NOMO-1 treated with DMSO at 0.1 percent for 48 hours (cell line): ENCODE results near the gene PCNX1.
"Not testable (repeated sequence)": the region's sequence is repeated elsewhere in the genome, so short reads cannot be mapped to it uniquely, and the experiment has no call there.

ENCODE experiments used
- DNase-seq: peaks from one replicate; lab custom pipeline; 2025; ENCODE audit not compliant: unreplicated experiment; lab: John Stamatoyannopoulos, UW

Gene PCNX1

DNA sequence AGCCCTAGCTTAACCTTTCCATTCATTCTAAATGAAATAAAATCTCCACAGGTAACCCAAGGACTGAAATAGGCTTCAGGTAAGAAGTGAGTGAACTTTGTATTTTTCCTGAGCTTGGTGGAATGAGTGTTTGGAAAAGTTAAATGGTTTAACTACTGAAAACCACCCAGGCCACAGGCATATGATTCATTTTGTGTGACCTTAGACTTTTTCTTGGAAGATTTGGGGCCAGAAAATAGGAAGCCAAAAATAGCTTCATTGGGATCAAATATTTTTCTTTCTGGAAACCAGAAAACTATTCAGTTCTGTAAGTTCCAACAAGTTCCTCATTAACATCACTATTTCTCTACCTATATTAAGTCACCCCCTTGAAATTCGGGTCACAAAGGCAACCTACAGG, 212.6 kb downstream of the PCNX1 start:
- DNase-seq, result no peak

DNA sequence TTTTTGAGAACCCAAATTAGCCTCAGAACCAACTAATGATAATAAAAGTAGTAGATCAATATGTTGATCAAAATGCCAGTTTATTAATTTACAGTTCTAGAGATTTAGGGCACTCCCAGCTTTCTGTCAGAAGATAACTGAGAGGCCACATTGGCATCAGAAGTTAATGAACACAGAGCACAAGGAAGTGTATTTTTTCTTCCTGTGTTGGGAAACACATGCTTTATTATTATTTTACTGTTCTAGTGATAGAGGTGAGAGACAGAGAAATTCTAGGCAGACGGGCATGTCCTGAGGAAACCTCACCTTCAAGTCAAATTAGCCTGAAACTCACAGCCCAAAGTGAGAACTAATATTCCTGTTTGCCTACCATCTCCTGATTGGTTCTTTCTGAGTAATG, 213.7 kb downstream of the PCNX1 start:
- DNase-seq, result no peak

DNA sequence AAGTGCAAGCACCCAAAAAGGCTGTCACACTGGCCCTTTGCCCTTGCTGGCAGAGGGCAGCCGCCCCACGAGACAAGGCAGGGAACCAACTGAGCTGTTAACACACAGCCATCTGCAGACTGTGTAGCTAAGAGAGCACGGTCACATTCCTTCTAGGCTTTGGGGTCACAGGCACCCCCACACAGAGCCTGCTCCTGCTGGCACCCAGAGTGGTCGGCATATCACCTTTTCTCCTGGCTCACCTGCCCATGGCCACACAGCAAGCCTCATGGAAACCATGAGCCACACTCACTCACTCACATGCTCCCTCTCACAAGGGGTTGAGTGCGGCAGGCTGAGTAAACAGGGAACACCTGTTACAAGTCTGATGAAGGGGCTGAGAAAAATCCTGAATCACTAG, 214.5 kb downstream of the PCNX1 start:
- no peak for DNase-seq

DNA sequence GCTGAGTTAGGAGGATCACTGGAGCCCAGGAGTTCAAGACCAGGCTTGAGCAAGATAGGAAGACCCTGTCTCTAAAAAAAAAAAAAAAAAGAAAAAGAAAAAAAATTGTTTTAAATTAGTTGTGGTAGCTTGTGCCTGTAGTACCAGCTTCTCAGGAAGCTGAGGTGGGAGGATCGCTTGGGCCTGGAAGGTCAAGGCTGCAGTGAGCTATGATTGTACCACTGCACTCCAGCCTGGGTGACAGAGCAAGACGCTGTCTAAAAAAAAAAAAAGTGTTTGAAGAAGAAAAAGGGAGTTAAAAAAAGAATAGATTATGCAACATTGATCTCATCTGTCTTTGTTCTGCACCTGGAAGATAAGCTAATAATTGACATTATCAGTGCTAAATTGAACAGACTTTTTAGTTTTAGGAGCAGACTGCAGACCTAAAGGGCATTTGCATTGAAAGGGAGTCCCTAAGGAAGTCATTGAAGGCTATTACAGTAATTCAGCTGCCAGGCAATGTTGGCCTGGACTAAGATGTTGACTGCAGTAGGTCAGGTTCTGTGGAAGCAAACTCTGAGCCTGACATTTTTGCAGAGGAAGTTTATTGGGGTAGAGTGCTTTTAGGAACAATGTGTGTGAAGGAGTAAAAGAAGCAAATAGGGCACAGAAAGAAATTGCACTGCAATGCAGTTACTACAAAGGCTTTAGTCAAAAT, 215.8 kb downstream of the PCNX1 start:
- no peak for DNase-seq

DNA sequence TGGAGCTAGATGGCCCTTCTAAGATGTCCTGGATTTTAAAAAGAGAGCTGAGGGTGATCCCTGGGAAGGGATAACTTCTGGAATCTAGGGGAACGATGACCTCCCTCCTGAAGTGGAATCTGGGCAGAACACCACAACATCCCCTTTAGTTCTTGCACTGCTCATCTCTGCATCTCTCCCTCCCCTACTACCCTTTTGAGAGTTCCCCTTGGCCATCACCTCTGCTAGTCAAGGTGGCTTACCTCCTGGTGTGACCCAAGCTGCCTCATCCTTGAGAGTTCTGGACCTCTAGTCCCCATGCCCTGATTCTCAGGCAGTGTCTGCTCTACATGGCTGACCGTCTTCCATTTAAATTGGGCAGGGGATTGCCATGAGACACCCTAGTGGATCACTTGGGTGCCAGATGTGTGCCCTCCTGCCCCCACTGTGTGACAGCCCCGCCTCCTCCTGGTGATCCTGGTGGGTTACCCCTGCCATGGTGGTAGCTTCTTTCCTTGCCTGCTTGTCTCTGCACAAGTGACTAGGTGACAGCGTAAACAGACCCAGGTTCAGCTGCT, 216.4 kb downstream of the PCNX1 start:
- no peak for DNase-seq

DNA sequence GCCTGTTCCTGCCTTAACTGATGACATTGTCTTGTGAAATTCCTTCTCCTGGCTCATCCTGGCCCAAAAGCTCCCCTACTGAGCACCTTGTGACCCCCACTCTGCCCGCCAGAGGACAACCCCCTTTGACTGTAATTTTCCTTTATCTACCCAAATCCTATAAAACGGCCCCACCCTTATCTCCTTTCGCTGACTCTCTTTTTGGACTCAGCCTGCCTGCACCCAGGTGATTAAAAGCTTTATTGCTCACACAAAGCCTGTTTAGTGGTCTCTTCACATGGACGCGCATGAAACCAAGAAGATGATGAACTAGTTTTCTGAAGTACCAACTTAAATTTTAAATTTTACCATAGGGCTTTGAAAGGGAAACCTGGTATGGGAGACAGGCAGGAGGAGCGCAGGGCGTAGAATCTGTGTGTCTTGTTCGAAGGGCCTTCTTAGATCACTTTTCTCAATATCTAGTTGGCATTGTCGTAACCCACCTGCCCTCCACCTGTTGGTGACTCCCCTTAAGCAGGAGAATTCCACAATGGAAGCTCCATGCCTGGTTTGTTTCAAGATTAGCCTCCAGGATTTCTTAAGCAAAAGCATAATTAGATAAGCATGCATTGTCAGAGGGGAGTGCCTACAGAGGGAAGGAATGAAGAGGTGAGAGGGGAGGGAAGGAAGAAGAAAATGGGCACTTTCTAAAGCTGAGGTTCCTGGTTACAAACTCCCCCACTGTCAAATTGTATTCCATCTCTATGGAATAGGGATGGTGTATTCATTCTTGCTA, 222.6 kb downstream of the PCNX1 start:
- not testable (repeated sequence) for DNase-seq

DNA sequence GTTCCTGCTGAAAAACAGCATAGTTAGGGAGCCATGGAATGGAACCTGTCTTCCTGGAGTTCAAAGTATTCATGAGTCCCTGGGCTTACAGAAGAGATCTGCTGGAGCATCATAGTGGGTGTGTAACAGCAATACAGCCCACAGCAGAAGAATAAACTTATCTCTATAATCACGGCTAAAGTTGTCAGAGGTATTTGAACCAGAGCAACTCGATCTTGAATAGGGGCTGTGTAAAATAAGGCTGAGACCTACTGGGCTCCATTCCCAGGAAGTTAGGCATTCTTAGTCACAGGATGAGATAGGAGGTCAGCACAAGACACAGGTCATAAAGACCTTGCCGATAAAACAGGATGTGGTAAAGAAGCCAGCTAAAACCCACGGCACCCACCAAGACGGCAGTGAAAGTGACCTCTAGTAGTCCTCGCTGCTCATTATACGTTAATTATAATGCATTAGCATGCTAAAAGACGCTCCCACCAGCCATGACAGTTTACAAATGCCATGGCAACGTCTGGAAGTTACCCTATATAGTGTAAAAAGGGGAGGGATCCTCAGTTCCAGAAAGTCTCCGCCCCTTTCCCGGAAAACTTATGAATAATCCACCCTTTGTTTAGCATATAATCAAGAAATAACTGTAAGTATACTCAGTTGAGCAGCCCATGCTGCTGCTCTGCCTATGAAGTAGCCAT, 223.4 kb downstream of the PCNX1 start:
- DNase-seq, result peak; percentile 79

DNA sequence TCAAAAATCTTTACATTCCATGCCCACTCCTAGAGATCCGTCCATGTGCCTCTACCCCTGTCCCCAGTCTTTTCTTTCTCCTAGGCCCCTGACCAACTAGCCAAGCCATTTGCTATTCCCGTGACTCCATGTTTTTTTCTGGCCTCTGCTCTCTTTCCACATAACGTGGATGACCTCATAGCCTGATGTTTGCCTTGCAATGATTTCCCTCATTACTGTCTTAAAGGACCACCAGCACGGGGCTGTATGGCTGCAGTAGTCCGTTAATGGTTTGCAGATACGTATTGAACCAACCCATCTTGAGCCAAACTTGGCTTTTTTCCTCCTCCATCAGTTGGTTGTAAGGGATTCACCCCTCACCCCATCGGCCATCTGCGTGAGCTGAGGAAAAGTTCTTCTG, 226.0 kb downstream of the PCNX1 start:
- no peak for DNase-seq

DNA sequence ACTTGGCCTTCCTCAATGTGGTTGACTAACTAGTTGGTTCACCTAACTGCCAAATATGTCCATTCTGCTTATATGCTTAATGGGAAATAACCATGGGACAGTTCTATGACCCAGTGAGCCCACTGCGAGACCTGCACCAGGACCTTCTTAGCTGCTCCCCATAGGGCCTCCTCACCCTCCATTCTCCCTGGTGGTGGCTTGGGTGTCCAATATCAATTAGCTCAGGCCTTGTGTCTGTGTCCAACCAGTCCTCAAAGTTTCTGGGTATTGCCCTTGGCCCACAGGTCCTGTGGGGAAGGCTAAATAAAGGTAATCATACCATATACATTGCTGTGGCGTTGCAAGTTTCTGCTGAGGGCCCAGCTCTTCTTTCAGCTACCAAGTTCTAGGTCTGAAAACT, 228.2 kb downstream of the PCNX1 start:
- no peak for DNase-seq

DNA sequence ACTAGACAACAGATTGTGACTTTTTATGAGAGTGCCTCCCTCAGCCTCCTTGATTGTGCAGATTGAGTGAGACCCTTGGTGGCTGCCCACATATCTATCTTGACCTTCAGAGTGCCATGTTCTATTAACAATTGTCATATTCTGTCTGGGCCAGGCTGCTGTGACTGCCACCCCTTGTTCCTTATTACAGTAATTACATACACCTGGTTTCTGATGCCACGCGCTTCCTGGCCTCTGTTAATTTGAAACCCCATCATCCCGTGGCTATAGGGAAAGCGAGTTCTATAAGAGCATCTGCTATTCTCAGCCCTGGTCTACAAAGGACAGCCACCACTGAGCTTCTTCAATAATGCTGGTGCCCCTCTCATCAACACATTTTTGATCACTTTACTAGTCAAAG, 228.7 kb downstream of the PCNX1 start:
- DNase-seq, result no peak

DNA sequence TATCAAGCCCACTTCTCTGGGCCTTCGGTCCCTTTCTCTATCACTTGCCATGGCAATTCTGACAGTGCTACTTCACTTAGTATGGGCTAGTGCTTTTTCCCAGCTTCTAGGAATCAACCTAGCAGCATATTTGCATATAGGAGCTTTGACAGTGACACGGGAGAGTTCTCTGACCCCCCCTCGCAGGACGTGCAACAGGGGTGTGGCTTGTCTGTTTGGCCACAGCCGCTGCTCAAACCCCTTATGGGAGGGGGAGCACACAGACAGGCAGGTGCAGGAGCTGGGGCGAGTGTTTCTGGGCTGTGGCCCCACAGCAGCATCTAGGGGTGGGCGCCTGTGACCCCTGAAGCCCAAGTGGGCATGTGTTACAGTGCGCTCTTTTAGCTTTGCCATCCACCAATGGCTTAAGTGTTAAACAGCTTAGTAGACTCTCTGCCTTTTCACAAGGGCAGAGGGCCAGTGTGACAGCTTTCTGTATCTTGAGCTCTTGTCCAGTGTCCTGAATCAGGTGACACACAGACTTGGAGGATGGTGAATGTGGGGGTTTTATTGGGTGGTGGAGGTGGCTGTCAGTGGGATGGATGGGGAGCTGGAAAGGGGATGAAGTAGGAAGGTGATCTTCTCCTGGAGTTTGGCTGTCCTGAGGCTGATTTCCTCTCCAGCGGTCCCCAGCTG, 229.3 kb downstream of the PCNX1 start:
- no peak for DNase-seq

DNA sequence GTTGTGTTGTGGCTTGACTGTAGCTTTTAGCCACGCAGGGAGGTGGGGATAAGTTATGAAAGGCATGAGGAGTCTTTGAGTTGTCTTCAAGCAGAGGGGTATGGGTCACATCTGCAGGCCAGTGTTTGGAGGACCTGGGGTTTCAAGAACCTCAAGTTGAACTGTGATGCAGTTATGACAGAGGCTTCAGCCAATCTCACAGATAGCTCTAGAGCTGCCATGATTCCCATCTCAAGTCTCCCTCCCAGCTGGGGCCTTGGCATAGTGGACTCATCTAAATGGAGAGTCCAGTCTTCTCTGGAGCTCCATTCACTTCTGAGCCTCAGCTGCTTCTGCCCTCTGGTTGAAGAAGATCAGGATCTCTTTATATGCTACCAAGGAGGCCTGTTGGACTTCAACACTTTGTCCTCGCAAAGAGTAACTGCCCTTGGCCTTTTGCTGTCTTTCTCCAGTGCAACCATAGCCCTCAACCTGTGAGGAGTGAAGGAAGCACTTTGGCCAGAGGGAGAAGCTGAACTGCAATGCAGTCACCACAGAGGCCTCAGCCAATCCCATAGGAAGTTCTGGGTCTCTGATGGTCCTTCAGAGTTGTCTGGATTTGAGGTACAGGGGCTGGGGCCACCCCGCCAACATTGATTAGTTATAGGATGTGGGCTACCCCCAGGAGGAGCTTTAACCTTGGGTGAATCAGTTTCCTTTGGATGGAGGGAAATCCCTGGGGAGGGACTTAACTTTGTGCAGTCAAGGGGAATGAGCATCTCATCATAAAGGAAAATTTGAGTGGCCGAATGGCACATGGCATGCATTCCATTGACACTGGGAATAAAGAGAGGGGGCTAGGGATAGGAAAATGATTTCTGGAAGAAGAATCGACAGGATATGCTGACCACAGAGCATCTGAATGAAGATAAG, 230.5 kb downstream of the PCNX1 start:
- DNase-seq, result no peak

DNA sequence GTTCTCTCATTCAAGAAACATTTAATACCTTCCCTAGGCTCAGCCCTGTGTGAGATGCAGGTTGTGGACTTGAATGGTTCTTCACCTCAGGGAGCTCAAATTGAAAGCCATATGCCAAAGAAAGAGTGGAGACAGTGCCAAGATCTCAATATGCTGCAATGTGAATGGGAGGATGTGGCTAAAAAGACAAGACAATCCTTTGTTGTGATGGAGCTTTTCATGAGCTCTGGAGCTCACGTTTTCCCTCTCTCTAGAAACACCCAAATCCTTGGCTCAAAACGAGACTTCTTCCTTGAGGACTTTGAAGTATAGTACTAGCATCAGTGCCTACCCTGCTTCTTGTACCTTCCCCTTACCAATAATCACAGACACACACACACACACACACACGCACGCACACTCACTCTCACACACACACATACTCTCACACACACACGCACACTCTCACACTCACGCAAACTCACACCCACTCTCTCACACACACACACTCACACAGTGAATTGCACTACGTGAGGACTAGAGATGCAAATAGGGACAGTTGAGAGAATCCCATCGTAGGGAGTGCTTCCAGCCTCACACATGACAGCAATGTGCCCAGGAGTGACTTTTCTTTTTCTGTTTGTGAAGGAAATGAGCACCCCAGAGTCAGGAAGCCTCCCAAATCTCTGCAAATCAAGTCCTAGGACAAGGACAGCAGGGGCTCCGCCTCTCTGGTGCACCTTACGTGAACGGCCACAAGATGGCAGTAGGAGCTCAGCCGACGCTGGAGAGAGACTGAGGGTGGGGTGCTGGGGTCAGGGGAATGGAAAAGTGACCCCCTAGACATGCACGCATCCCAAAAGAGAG, 231.4 kb downstream of the PCNX1 start:
- DNase-seq, result peak; percentile 17

DNA sequence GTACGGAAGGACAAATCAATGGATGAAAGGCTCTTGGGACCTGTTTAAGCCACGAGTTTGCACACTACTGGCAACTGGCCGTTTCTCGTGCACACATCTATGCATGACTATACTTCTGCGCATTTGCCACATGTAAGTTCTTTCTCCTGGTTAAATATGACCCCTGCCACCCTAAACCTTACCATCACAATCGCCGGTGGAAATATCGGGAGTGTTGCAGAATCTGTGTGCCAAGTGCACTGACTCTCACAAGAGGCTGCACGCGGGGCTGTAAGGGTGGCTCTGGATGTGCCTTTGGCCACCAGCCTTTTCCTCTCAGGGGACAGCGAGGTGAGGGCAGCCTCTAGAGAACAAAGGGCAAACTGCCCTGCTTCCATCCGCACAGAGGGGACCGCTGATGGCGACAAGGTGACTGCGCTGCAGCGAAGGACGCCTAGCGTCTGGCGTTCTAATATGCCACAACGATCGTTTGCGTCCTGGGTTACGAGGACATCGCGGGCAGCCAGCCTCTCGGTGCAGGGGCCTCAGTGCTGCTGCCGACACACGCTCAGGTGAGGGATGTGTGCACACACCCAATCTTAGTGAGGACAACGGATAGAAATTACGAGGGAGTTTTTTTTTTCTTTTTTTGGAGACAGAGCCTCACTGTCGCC, 232.2 kb downstream of the PCNX1 start:
- DNase-seq, result no peak

DNA sequence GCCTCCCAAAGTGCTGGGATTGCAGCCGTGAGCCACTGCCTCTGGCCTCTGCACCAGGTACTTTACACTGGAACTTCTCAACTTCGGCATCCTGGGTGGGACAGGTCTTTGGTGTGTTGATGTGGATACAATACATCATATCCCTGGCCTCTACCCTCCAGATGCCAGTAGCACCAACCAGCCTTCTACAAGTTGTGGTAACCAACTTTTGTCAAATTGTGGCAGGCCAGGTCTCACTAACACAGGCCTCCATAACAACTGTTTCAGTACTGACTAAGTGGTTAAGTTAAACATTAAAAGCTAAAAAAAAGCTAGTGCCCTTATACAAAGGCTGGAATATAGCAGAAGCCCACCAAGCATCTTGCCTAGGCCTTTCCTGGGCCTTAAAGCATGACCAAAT, 232.9 kb downstream of the PCNX1 start:
- no peak for DNase-seq

DNA sequence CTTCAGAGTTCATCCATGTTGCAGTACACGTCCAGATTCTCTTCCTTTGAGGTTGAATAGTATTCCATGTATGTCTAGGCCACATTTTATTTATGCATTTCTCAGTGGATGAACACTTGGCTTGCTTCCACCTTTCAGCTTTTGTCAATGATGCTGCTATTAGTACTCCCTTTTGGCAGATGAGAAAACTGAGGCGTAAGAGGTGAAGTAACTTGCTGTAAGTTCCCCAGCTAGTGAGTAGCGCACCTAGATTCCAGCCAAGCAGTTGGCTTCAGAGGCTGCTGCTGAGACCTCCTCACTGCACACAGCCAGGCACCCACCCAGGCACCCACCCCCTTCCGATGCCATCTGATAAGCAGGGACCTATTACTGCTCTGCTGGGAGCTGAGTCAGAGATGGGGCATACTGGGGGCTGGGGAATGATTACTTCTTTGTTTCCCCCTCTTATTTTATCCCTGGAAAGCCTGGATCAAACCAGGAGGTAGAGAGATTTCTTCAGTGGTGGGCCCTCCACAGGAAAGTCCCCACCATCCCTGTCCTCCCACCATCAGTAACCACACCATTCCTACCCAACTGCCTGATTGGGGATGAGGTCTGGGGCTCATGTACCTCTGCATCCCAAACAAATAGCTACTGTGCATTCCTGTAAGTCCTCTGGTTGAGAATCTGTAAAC, 234.6 kb downstream of the PCNX1 start:
- no peak for DNase-seq

DNA sequence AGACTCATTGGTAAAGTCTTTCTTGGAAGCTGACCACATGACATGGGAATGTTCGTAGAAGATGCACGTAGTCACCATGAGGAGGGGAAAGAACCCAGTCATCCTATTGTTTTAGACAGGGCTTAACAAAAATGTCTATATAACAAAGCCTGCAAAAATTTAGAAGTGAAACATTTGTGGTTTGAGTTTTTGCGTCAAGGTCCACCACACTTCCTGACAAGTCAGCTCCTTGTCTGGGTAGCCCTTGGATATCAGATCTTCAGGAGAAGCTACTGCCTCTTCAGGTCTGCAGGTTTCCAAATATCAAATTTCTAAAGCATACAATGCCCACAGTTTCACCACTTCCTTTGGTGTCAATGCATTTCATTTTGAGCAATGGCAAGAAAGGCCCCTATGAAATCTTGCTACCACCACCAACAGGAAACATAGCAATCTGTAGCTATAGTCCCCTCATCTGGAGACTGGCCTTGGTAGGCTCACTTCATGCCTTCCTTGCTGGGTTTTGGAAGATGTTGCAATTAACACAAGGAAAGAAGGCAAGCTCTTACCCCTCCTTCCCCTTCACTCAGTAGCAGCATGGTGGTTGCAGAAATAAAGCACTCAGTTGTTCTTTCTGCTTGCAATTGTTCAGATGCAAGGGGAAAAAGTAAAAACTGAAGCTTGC, 235.2 kb downstream of the PCNX1 start:
- DNase-seq, result peak; percentile 93
